Hepatic stellate cell (primary cell): ENCODE results near the gene AP1S3.
"Not testable (repeated sequence)": the region's sequence is repeated elsewhere in the genome, so short reads cannot be mapped to it uniquely, and the experiment has no call there.

Experiments used
- DNase-seq: peaks from one replicate; pipeline ENCODE4 v3.0.0; 2011; ENCODE audit warnings: low spot score

The AP1S3 gene

GRCh38 chr2:223837287-223838061 is at the start of gene AP1S3:
AP1S3 (minus strand) TSS chr2:223837582; CDS start chr2:223837450, 132 bp downstream.
- DNase-seq, result peak; percentile 79

- DNase-seq, result no peak
These were observed 49.7 kb upstream of the AP1S3 start for GRCh38 chr2:223887127-223887526.

GRCh38 chr2:223886726-223887125 is 49.3 kb upstream of the AP1S3 start:
- no peak for DNase-seq

GRCh38 chr2:223884399-223884798 is 47.0 kb upstream of the AP1S3 start:
- DNase-seq, result no peak

GRCh38 chr2:223882715-223883114 is 45.3 kb upstream of the AP1S3 start:
- DNase-seq, result no peak

GRCh38 chr2:223880796-223881195 is 43.4 kb upstream of the AP1S3 start:
- DNase-seq, result no peak

- DNase-seq, result no peak
These were observed 40.5 kb upstream of the AP1S3 start for GRCh38 chr2:223877721-223878410.

GRCh38 chr2:223873672-223874071 is 36.3 kb upstream of the AP1S3 start:
- DNase-seq, result no peak

GRCh38 chr2:223872772-223873171 is 35.4 kb upstream of the AP1S3 start:
- DNase-seq, result not testable (repeated sequence)

- DNase-seq, result not testable (repeated sequence)
These were observed 34.3 kb upstream of the AP1S3 start for GRCh38 chr2:223871661-223872060.

- DNase-seq, result no peak
These were observed 33.6 kb upstream of the AP1S3 start for GRCh38 chr2:223870840-223871611.

- no peak for DNase-seq
These were observed 30.6 kb upstream of the AP1S3 start for GRCh38 chr2:223868005-223868404.

GRCh38 chr2:223865907-223866508 is 28.6 kb upstream of the AP1S3 start:
- DNase-seq, result no peak

- DNase-seq, result no peak
These were observed 27.7 kb upstream of the AP1S3 start for GRCh38 chr2:223865124-223865523.

GRCh38 chr2:223863491-223863890 is 26.1 kb upstream of the AP1S3 start:
- no peak for DNase-seq

- DNase-seq, result peak; percentile 49
These were observed 23.7 kb upstream of the AP1S3 start for GRCh38 chr2:223860809-223861738.

- no peak for DNase-seq
These were observed 21.7 kb upstream of the AP1S3 start for GRCh38 chr2:223859070-223859469.

- DNase-seq, result no peak
These were observed 19.2 kb upstream of the AP1S3 start for GRCh38 chr2:223856584-223856983.

- DNase-seq, result no peak
These were observed 18.6 kb upstream of the AP1S3 start for GRCh38 chr2:223856021-223856420.

GRCh38 chr2:223855426-223855825 is 18.0 kb upstream of the AP1S3 start:
- no peak for DNase-seq

GRCh38 chr2:223854741-223855140 is 17.4 kb upstream of the AP1S3 start:
- DNase-seq, result no peak
